Measurements from ENCODE around the gene RAD51B. TPM values are rescaled to one million over a fixed set of nuclear protein-coding genes. Genes with fewer than 3 reads are reported as not detected.
A peak's percentile ranks its signal among the peaks of the same experiment; 100 is the strongest.

RAD51B gene
- polyA plus RNA-seq, 1 donor: 7.3 TPM

- DNase-seq (ENCODE audit: low read depth): no peak
These were observed 702.5 kb downstream of the RAD51B start for GRCh38 chr14:68521961-68522509.

GRCh38 chr14:68522510-68523325 lies 703.1 kb downstream of the RAD51B start:
- no peak for DNase-seq (ENCODE audit: low read depth)

GRCh38 chr14:68523326-68523610 lies 703.7 kb downstream of the RAD51B start:
- no peak for DNase-seq (ENCODE audit: low read depth)

GRCh38 chr14:68523989-68524725 lies 704.6 kb downstream of the RAD51B start:
- no peak for DNase-seq (ENCODE audit: low read depth)

- no peak for DNase-seq (ENCODE audit: low read depth)
These were observed 705.9 kb downstream of the RAD51B start for GRCh38 chr14:68525516-68525915.

GRCh38 chr14:68526512-68527091 lies 707.0 kb downstream of the RAD51B start:
- no peak for DNase-seq (ENCODE audit: low read depth)

- no peak for DNase-seq (ENCODE audit: low read depth)
These were observed 707.8 kb downstream of the RAD51B start for GRCh38 chr14:68527329-68527851.

- no peak for DNase-seq (ENCODE audit: low read depth)
These were observed 708.6 kb downstream of the RAD51B start for GRCh38 chr14:68528040-68528687.

GRCh38 chr14:68530443-68530842 lies 710.9 kb downstream of the RAD51B start:
- DNase-seq (ENCODE audit: low read depth): no peak

- no peak for DNase-seq (ENCODE audit: low read depth)
These were observed 712.9 kb downstream of the RAD51B start for GRCh38 chr14:68532496-68532895.

GRCh38 chr14:68534276-68534675 lies 714.7 kb downstream of the RAD51B start:
- no peak for DNase-seq (ENCODE audit: low read depth)

GRCh38 chr14:68535404-68536017 lies 715.9 kb downstream of the RAD51B start:
- no peak for DNase-seq (ENCODE audit: low read depth)

GRCh38 chr14:68536018-68536410 lies 716.4 kb downstream of the RAD51B start:
- DNase-seq (ENCODE audit: low read depth): no peak

- DNase-seq (ENCODE audit: low read depth): no peak
These were observed 719.1 kb downstream of the RAD51B start for GRCh38 chr14:68538639-68539038.

- no peak for DNase-seq (ENCODE audit: low read depth)
These were observed 719.7 kb downstream of the RAD51B start for GRCh38 chr14:68539241-68539737.

GRCh38 chr14:68539789-68540188 lies 720.2 kb downstream of the RAD51B start:
- DNase-seq (ENCODE audit: low read depth): no peak

GRCh38 chr14:68541178-68541896 lies 721.8 kb downstream of the RAD51B start:
- DNase-seq (ENCODE audit: low read depth): no peak

GRCh38 chr14:68542346-68542745 lies 722.8 kb downstream of the RAD51B start:
- DNase-seq (ENCODE audit: low read depth): no peak

GRCh38 chr14:68543516-68543915 lies 723.9 kb downstream of the RAD51B start:
- no peak for DNase-seq (ENCODE audit: low read depth)

GRCh38 chr14:68544081-68544892 lies 724.7 kb downstream of the RAD51B start:
- peak; percentile 82 for DNase-seq (ENCODE audit: low read depth)
